Liver (tissue), 3 donors: ENCODE results near the gene TFF2.

Experiments used
- CTCF ChIP-seq: fragments of 150-350 bp; IDR thresholded peaks from 2 replicates; pipeline ENCODE4 v1.5.1; 2017; ENCODE audit warnings: improper control_type of control experiment, low read depth, low read length; ENCODE audit not compliant: missing input control
- EGR1 ChIP-seq, 2 donors: IDR thresholded peaks; 2 replicates each; pipeline ENCODE4 v1.6.1; 2016 to 2018; ENCODE audit warnings: antibody characterized with exemption in 2 of 2, low read depth in 2 of 2
- donor health status: healthy.
- donor health status: healthy.

GRCh38 chr21:42337830-42338728 is 12.7 kb downstream of the TFF2 start:
- no peak for TF ChIP-seq EGR1 (IDR thresholded peaks at IDR 0.05; ENCODE audit: low read depth in 2 of 2)
- peak; percentile 64 for TF ChIP-seq CTCF
